T-helper 22 cell (primary cell): Measurements from ENCODE around the gene KLF16.

Experiments
- DNase-seq: peaks from one replicate; pipeline ENCODE4 v3.0.0-alpha.2; 2020; ENCODE audit warnings: low read depth

The KLF16 gene

GRCh38 chr19:1823020-1823419, 40.4 kb downstream of the KLF16 start:
- no peak for DNase-seq

- no peak for DNase-seq
Observed at GRCh38 chr19:1822210-1822609, 41.2 kb downstream of the KLF16 start.

- no peak for DNase-seq
Observed at GRCh38 chr19:1819341-1820255, 43.8 kb downstream of the KLF16 start.

- DNase-seq = no peak
Observed at GRCh38 chr19:1818549-1819195, 44.7 kb downstream of the KLF16 start.

- DNase-seq = no peak
Observed at GRCh38 chr19:1817553-1818179, 45.7 kb downstream of the KLF16 start.

- DNase-seq = no peak
Observed at GRCh38 chr19:1816530-1817298, 46.7 kb downstream of the KLF16 start.

GRCh38 chr19:1815605-1816529, 47.5 kb downstream of the KLF16 start:
- no peak for DNase-seq

GRCh38 chr19:1814833-1815604, 48.4 kb downstream of the KLF16 start:
- DNase-seq = no peak

GRCh38 chr19:1814391-1814790, 49.0 kb downstream of the KLF16 start:
- no peak for DNase-seq

- DNase-seq = no peak
Observed at GRCh38 chr19:1813192-1814182, 49.9 kb downstream of the KLF16 start.

GRCh38 chr19:1812426-1813191, 50.8 kb downstream of the KLF16 start:
- peak; percentile 84 for DNase-seq

- DNase-seq = peak; percentile 67
Observed at GRCh38 chr19:1811942-1812425, 51.4 kb downstream of the KLF16 start, which contains the start of gene ATP8B3. Gene ATP8B3 (minus strand): TSS chr19:1812276. CDS start chr19:1811736, 540 bp downstream.

- peak; percentile 55 for DNase-seq
Observed at GRCh38 chr19:1811472-1811894, 51.9 kb downstream of the KLF16 start.

- DNase-seq = no peak
Observed at GRCh38 chr19:1810439-1811160, 52.8 kb downstream of the KLF16 start.

- no peak for DNase-seq
Observed at GRCh38 chr19:1809678-1810077, 53.7 kb downstream of the KLF16 start.

GRCh38 chr19:1808395-1808731, 55.0 kb downstream of the KLF16 start:
- DNase-seq = no peak

- DNase-seq = no peak
Observed at GRCh38 chr19:1807695-1808394, 55.5 kb downstream of the KLF16 start.
